Lower lobe of right lung (tissue), 2 donors: Measurements from ENCODE around the gene MAPKBP1. TPM values are rescaled to one million over a fixed set of nuclear protein-coding genes. Genes with fewer than 3 reads are reported as not detected.

Experiments
- ATAC-seq, 2 donors: fragments of 200-7000 bp; cut with Tn5 transposase; one replicate each; pipeline ENCODE4 v1.9.1; 2020 to 2022; ENCODE audit warnings: mild to moderate bottlenecking in 2 of 2, moderate library complexity in 2 of 2
- DNase-seq: peaks from one replicate; pipeline ENCODE4 v3.0.0-alpha.2; 2020
- H3K27ac ChIP-seq: fragments of 200-600 bp; one replicate; pipeline ENCODE4 v1.8.0; 2022
- H3K27me3 ChIP-seq: fragments of 200-600 bp; one replicate; pipeline ENCODE4 v1.8.0; 2022; ENCODE audit warnings: low read depth
- H3K36me3 ChIP-seq: fragments of 200-600 bp; one replicate; pipeline ENCODE4 v1.8.0; 2022; ENCODE audit warnings: mild to moderate bottlenecking
- H3K4me1 ChIP-seq: fragments of 200-600 bp; one replicate; pipeline ENCODE4 v1.8.0; 2022
- H3K4me3 ChIP-seq: fragments of 200-600 bp; one replicate; pipeline ENCODE4 v1.8.0; 2022; ENCODE audit warnings: mild to moderate bottlenecking
- H3K9me3 ChIP-seq: fragments of 200-600 bp; one replicate; pipeline ENCODE4 v1.8.0; 2022
- intact Hi-C: fragments of 100-400 bp; cut with DNase I; formaldehyde crosslinking; loops from one replicate; pipeline ENCODE4 v1.11.0; 2022
- total RNA-seq: library from RNA; stranded (reverse); fragmentation: NEBNext Ultra II Directional; extraction: Animal tissue kit (Norgen Biotek cat#: 25700); gene quantifications from one replicate; pipeline ENCODE4 v1.2.1, GENCODE V29; 2021
- TF ChIP-seq, protein P1 (sequence below): fragments of 200-600 bp; IDR thresholded peaks from one replicate; pipeline ENCODE4 v1.8.0; 2022; ENCODE audit warnings: antibody characterized with exemption, mild to moderate bottlenecking
- donor health status: DM: no; HTN: yes; CAD: no; lungs with severe emphysema.

Gene MAPKBP1
- total RNA-seq, 1 donor from 2014 or later = 17.0 TPM

DNA sequence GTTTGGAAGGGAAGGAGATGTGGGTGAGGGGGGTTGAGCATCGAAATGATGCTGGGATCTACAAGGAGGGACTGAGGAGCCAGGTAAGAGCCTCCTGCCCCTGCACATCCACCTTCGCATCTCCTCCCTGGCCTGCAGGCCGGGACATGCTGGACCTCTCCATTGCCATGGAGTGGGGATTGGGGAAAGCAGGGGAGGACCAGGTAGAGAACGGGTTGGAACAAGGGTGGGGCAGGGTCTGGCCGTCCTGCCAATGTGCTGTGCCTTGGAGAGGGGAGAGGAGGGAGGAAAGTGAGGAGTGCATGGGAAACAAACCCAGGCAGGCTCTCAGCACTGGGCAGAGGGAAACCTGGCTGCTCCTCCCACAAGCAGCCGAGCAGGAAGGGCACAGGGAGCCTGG lies 74.9 kb downstream of the MAPKBP1 start:
- ATAC-seq (no peak), DNase-seq (no peak)
- intact Hi-C loops = no loop called here
- H3K27ac ChIP-seq = no peak overlapping the region
- H3K4me1 ChIP-seq = peaks cover 35% of the 10 kb centered on the region
- H3K4me3 ChIP-seq = no peak overlapping the region
- H3K36me3 ChIP-seq = peaks cover 53% of the 10 kb centered on the region
- TF ChIP-seq, protein P1, sequence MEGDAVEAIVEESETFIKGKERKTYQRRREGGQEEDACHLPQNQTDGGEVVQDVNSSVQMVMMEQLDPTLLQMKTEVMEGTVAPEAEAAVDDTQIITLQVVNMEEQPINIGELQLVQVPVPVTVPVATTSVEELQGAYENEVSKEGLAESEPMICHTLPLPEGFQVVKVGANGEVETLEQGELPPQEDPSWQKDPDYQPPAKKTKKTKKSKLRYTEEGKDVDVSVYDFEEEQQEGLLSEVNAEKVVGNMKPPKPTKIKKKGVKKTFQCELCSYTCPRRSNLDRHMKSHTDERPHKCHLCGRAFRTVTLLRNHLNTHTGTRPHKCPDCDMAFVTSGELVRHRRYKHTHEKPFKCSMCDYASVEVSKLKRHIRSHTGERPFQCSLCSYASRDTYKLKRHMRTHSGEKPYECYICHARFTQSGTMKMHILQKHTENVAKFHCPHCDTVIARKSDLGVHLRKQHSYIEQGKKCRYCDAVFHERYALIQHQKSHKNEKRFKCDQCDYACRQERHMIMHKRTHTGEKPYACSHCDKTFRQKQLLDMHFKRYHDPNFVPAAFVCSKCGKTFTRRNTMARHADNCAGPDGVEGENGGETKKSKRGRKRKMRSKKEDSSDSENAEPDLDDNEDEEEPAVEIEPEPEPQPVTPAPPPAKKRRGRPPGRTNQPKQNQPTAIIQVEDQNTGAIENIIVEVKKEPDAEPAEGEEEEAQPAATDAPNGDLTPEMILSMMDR = no peak
- no peaks in the 10 kb centered on the region for H3K27me3 ChIP-seq
- no peaks in the 10 kb centered on the region for H3K9me3 ChIP-seq

GRCh38 chr15:41849861-41850260 lies 75.6 kb downstream of the MAPKBP1 start:
- Histone ChIP-seq H3K27ac (no peak overlapping the region), H3K36me3 (peaks cover 46% of the 10 kb centered on the region), H3K4me3 (no peak overlapping the region), H3K4me1 (peaks cover 35% of the 10 kb centered on the region), H3K9me3 (no peaks in the 10 kb centered on the region), H3K27me3 (no peaks in the 10 kb centered on the region)
- ATAC-seq (peak; percentile 65 to 78), DNase-seq (peak; percentile 75)
- TF ChIP-seq, protein P1 = no peak
- intact Hi-C loops = no loop called here

DNA sequence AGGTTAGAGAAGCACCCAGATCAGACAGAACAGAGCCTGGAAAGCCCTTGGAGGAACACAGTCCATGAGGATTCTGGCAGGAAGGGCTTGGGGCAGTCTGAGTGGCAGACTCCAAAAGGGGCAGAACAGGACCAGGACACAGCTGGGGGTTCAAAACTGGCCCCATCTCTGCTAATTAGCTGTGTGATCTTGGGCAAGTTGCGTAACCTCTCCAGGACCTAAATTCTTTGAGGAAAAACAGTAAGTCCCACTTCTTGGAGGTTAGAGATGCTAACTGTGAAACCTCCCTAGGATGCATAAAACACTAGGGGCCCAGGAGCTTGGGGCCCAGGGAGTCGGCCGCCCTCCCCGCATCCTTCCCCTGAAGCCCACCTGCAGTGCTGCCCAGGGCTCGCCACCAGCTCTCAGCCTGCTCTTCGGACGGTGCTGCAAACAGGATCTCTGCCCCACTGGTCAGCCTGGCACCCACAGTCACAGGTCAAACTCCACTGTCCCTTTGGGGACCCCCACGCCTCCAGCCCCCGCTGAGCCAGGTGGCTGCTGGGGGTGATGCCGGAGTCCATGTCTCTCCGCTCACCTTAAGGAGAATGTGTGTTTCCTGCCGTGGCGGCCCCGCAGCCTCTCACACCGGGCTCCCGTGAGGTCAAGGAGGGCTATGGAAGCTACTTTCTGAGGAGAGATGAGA lies 76.3 kb downstream of the MAPKBP1 start:
- H3K4me1 ChIP-seq = peaks cover 35% of the 10 kb centered on the region
- ATAC-seq = no peak
- DNase-seq = no peak
- peaks cover 38% of the 10 kb centered on the region for H3K36me3 ChIP-seq
- no peaks in the 10 kb centered on the region for H3K27me3 ChIP-seq
- H3K4me3 ChIP-seq = no peak overlapping the region
- intact Hi-C loops = no loop called here
- TF ChIP-seq, protein P1 = no peak
- no peak overlapping the region for H3K27ac ChIP-seq
- no peaks in the 10 kb centered on the region for H3K9me3 ChIP-seq

GRCh38 chr15:41851167-41851523 lies 76.9 kb downstream of the MAPKBP1 start:
- ATAC-seq (peak in 1 of 2 donors; percentile 31), DNase-seq (no peak)
- TF ChIP-seq, protein P1 = no peak
- Histone ChIP-seq H3K36me3 (peaks cover 33% of the 10 kb centered on the region), H3K4me3 (no peak overlapping the region), H3K4me1 (peaks cover 35% of the 10 kb centered on the region), H3K27ac (no peak overlapping the region), H3K9me3 (no peaks in the 10 kb centered on the region), H3K27me3 (no peaks in the 10 kb centered on the region)
- intact Hi-C loops = no loop called here

DNA sequence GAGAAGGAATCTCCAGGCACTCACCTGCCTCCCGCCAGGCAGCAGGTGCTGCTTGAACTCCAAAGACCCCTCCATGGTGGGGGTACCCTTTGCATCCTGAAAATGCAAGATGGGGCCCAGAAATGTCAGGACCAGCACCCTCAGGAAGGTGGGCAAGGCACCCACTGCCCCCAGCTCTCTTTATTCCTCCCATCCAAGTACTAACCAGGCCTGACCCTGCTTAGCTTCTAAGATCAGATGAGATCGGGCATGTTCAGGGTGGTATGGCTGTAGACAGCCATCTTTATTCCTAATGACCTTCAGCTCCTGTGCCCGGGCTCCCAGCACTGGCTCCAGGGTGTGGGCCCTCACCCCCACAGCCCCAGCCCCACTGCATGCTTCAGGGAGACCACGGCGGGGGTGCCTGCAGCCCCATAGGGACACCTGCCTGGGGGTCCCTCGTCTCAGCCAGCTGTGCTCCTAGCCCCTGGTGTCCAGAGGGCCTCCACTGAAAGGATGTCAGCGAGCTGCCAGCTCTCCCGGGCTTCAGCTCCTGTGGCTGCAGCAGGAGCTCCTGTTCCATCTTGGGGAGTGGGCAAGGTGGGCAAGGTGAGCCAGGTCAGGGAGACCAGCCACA lies 77.6 kb downstream of the MAPKBP1 start:
- TF ChIP-seq, protein P1 = no peak
- Histone ChIP-seq H3K36me3 (peaks cover 26% of the 10 kb centered on the region), H3K27ac (no peak overlapping the region), H3K4me1 (peaks cover 35% of the 10 kb centered on the region), H3K9me3 (no peaks in the 10 kb centered on the region), H3K27me3 (no peaks in the 10 kb centered on the region), H3K4me3 (no peak overlapping the region)
- intact Hi-C loops = no loop called here
- DNase-seq = no peak
- ATAC-seq = no peak
